ENCODE data around the gene HBE1. TPM values are rescaled to one million over a fixed set of nuclear protein-coding genes. Genes with fewer than 3 reads are reported as not detected.

The HBE1 gene
- polyA plus RNA-seq, 3 donors: not detected

DNA sequence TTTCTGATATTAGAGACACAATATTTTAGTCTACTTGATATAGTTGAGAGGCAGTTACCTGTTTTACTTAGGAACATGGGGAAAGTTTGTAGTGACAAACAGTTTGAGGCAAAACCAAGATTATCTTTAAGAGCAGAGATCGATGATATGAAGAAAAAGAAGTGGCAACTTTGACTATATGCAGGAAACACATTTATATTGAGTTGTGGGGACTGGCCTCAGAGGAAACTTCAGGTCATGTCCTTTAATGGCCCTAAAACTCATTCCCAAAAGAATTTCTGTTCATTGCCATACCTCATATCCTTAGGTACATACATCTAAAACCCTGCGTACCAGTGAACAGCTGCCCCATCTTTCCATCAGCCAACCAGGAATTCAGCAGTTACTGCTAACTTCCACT lies 24.6 kb downstream of the HBE1 start:
- H3K36me3 Mint-ChIP-seq: no peaks in the 10 kb centered on the region
- Histone ChIP-seq H3K4me1 (ENCODE audit: control insufficient read depth in 1 of 2, insufficient read depth in 2 of 2, low read length in 2 of 2) (no peaks in the 10 kb centered on the region), H3K9ac (ENCODE audit: insufficient read depth, low read length, poor library complexity, severe bottlenecking) (no peak overlapping the region), H3K27me3 (ENCODE audit: control insufficient read depth in 2 of 2, insufficient read depth in 2 of 2, low read length in 2 of 2) (no peaks in the 10 kb centered on the region), H4K20me1 (ENCODE audit: insufficient read depth, low read length) (no peaks in the 10 kb centered on the region), H3K79me2 (ENCODE audit: insufficient read depth, low read length) (no peaks in the 10 kb centered on the region), H3K27ac (ENCODE audit: low read depth in 1 of 2, low read length in 2 of 2) (no peak overlapping the region), H3K36me3 (replicated peaks in 1 of 2; ENCODE audit: control insufficient read depth in 1 of 2, insufficient read depth in 2 of 2, low read length in 2 of 2) (no peaks in the 10 kb centered on the region), H3K4me3 (replicated peaks in 1 of 3; ENCODE audit: low read depth in 2 of 3, low read length in 3 of 3) (no peak overlapping the region), H2AFZ (ENCODE audit: insufficient read depth, low read depth, low read length, poor library complexity, severe bottlenecking) (no peak overlapping the region), H3K4me2 (replicated peaks; ENCODE audit: extremely low read depth, low read length, poor library complexity, severe bottlenecking) (no peak overlapping the region), H3K9me3 (replicated peaks in 1 of 2; ENCODE audit: control insufficient read depth in 1 of 2, insufficient read depth in 1 of 2, low read length in 2 of 2) (no peaks in the 10 kb centered on the region)
- peaks cover 0 to 2% (median 0%) of the 10 kb centered on the region in 7 donors for H3K9me3 Mint-ChIP-seq
- H3K27ac Mint-ChIP-seq: no peak overlapping the region
- no peak for DNase-seq
- WGBS (ENCODE audit: insufficient coverage): 100% methylated on average over 1 of the region's 2 CpGs
- no peaks in the 10 kb centered on the region for H3K4me1 Mint-ChIP-seq
- H3K27me3 Mint-ChIP-seq (ENCODE audit: low read depth in 3 of 3): peaks cover 0 to 2% (median 2%) of the 10 kb centered on the region in 3 donors
- H3K4me3 Mint-ChIP-seq: no peak overlapping the region
- TF ChIP-seq, protein P1, sequence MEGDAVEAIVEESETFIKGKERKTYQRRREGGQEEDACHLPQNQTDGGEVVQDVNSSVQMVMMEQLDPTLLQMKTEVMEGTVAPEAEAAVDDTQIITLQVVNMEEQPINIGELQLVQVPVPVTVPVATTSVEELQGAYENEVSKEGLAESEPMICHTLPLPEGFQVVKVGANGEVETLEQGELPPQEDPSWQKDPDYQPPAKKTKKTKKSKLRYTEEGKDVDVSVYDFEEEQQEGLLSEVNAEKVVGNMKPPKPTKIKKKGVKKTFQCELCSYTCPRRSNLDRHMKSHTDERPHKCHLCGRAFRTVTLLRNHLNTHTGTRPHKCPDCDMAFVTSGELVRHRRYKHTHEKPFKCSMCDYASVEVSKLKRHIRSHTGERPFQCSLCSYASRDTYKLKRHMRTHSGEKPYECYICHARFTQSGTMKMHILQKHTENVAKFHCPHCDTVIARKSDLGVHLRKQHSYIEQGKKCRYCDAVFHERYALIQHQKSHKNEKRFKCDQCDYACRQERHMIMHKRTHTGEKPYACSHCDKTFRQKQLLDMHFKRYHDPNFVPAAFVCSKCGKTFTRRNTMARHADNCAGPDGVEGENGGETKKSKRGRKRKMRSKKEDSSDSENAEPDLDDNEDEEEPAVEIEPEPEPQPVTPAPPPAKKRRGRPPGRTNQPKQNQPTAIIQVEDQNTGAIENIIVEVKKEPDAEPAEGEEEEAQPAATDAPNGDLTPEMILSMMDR (IDR thresholded peaks at IDR 0.05): no peak
- intact Hi-C loops (cut with micrococcal nuclease): no loop called here

- no peaks in the 10 kb centered on the region for H3K36me3 ChIP-seq (replicated peaks in 1 of 2; ENCODE audit: control insufficient read depth in 1 of 2, insufficient read depth in 2 of 2, low read length in 2 of 2)
- WGBS (ENCODE audit: insufficient coverage): 92% methylated on average over 2 of the region's 4 CpGs
- Mint-ChIP-seq H3K9me3 (peaks cover 0 to 2% (median 0%) of the 10 kb centered on the region in 7 donors), H3K36me3 (no peaks in the 10 kb centered on the region), H3K4me3 (no peak overlapping the region), H3K4me1 (no peaks in the 10 kb centered on the region), H3K27ac (no peak overlapping the region), H3K27me3 (ENCODE audit: low read depth in 3 of 3) (peaks cover 0 to 2% (median 2%) of the 10 kb centered on the region in 3 donors)
- H3K9me3 ChIP-seq (replicated peaks in 1 of 2; ENCODE audit: control insufficient read depth in 1 of 2, insufficient read depth in 1 of 2, low read length in 2 of 2): no peaks in the 10 kb centered on the region
- no peaks in the 10 kb centered on the region for H3K27me3 ChIP-seq (ENCODE audit: control insufficient read depth in 2 of 2, insufficient read depth in 2 of 2, low read length in 2 of 2)
- H4K20me1 ChIP-seq (ENCODE audit: insufficient read depth, low read length): no peaks in the 10 kb centered on the region
- H3K4me1 ChIP-seq (ENCODE audit: control insufficient read depth in 1 of 2, insufficient read depth in 2 of 2, low read length in 2 of 2): no peaks in the 10 kb centered on the region
- TF ChIP-seq, protein P1 (IDR thresholded peaks at IDR 0.05): no peak
- DNase-seq: no peak
- H3K9ac ChIP-seq (ENCODE audit: insufficient read depth, low read length, poor library complexity, severe bottlenecking): no peak overlapping the region
- no peak overlapping the region for H2AFZ ChIP-seq (ENCODE audit: insufficient read depth, low read depth, low read length, poor library complexity, severe bottlenecking)
- H3K79me2 ChIP-seq (ENCODE audit: insufficient read depth, low read length): no peaks in the 10 kb centered on the region
- intact Hi-C loops (cut with micrococcal nuclease): no loop called here
- no peak overlapping the region for H3K4me2 ChIP-seq (replicated peaks; ENCODE audit: extremely low read depth, low read length, poor library complexity, severe bottlenecking)
- H3K27ac ChIP-seq (ENCODE audit: low read depth in 1 of 2, low read length in 2 of 2): no peak overlapping the region
- H3K4me3 ChIP-seq (replicated peaks in 1 of 3; ENCODE audit: low read depth in 2 of 3, low read length in 3 of 3): no peak overlapping the region
Measured at GRCh38 chr11:5243816-5244180, 25.9 kb downstream of the HBE1 start.
